ENCODE results near the gene FAM50B.
"Not testable (repeated sequence)": the region's sequence is repeated elsewhere in the genome, so short reads cannot be mapped to it uniquely, and the experiment has no call there.

FAM50B gene

GRCh38 chr6:3850451-3851203 is 1.5 kb downstream of the FAM50B start:
- DNase-seq = peak; percentile 37

GRCh38 chr6:3851839-3852238 is 2.7 kb downstream of the FAM50B start:
- DNase-seq = no peak

- DNase-seq = no peak
These were observed 3.2 kb downstream of the FAM50B start for GRCh38 chr6:3852391-3852790.

GRCh38 chr6:3855866-3856265 is 6.7 kb downstream of the FAM50B start:
- no peak for DNase-seq

DNA sequence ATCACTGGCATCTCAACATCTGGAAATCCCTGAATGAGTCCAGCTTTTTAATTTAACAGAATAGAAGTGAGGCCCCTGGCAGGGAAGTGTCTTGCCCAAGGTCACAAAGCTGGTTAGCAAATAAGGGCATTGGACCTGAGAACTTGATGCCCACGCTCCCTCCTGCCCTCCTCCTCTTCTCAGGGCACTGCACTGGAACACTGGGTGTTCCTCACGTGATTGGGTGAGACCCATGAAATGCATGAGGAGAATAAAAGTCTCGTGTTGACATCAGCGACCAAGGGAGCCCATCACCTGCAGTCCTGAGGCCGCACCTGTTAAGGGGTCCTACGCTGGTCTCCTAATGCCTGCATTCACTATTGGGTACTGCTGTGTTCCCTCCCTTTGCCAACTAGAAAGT is 7.4 kb downstream of the FAM50B start:
- no peak for DNase-seq

- no peak for DNase-seq
These were observed 8.6 kb downstream of the FAM50B start for GRCh38 chr6:3857468-3858456.

DNA sequence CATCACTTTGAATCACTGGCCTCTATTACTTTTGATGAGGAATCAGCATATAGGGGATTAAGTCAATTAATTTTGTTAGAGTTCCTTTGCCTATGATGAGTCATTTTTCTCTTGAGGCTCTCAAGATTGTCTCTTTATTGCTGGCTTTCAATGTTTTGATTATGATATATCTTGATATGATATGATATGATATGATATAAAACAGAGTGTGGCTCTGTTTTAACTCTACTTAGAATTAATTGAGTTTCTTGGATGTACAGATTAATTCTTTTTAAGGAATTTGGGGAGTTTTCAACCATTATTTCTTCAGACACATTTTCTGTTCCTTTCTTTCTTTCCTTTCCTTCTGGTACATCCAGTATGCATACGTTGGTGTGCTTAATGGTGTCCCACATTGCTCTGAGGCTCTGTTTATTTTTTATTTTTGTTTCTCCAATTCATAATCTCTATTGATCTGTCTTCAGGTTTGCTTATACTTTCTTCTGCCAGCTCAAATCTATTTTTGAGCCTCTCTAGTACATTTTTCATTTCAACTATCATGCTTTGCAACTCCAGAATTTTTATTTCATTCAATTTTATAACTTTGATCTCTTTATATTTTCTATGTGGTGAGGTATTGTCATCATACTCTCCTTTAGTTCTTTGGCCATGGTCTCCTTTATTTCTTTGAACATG is 10.8 kb downstream of the FAM50B start:
- no peak for DNase-seq

GRCh38 chr6:3861424-3861823 is 12.3 kb downstream of the FAM50B start:
- DNase-seq = no peak

- DNase-seq = no peak
These were observed 12.9 kb downstream of the FAM50B start for GRCh38 chr6:3862038-3862437.

GRCh38 chr6:3863322-3863721 is 14.1 kb downstream of the FAM50B start:
- DNase-seq = not testable (repeated sequence)

GRCh38 chr6:3865463-3865862 is 16.3 kb downstream of the FAM50B start:
- DNase-seq = no peak

DNA sequence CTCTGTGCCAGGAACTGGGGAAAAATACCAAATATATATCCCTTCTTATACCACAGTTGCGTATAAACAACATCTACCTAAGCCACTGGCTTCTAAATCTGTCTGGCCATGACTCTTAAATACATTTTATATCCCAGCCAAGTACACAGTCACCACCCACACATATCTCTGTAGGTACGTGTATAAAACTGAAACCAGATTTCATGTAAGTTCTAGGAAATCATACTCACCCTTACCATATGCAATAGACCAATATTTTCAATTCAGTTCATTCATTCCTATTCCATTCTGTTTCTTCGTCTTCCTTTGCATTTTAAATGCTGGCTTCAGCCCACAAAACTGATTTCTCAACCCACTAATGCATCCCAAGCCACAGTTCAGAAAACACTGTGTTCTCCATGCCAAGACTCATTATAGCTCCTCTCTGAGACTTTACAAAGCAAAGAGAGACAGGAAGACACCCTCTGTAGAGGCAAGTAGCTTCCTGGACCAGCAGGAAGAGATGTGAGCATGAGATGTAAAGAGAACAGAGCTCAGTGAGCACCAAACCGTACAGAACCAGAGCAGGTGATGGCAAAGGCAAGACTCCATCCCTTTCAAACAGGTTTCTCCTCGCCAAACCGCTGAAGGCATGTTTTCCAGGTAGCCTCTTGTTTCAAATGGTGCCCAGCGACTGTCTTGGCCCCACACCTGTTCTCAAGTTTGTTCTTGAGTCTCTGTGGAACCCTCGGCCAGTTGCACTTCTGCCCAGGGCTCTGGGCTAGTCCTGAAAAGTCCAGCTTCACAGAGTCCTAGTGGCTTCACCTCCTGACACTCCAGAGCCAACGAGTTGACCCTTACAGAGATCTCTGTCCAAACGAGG is 18.7 kb downstream of the FAM50B start:
- DNase-seq = no peak

GRCh38 chr6:3868544-3868943 is 19.4 kb downstream of the FAM50B start:
- DNase-seq = no peak

GRCh38 chr6:3869284-3869631 is 20.1 kb downstream of the FAM50B start:
- no peak for DNase-seq

DNA sequence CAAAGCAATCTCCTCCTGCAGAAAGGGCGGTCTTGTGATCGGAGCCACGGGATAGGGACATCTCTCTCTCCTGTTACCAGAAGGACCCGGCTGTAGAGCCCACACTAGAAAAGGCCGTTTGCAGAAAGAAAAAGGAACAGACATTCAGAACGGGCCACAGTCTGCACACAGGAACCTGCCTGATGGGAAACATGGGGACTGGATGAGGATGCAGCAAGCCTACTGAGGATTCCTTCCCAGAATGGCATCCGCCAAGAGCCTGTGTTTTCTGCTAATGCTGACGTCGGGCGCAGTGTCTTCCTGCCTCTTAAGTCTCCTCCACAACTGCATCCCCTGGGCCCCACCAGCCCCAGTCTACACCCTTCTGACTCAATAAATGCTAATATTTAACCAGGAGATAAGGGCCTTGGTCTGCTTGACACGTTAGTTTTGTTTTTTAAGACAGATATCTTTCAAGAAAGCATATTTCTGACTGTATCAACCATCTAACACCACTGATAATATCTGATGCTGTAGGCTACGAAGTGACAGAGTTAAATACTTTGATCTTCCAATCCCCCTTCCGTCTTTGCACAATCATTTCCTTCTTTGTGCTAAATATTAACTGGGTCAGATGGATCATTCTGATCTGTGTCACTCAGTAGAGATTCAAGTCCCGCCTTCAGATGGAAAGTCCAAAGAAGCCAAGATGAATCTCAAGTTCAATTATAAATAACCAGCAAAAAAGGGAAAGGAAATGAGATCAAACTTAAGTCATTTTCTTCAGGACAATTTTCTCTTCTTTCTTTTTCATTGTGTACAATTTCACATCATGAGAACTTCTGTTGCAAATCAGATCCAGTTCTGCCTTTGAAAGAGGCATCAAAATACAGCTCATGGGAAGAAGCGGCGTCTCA is 20.7 kb downstream of the FAM50B start:
- DNase-seq = no peak

DNA sequence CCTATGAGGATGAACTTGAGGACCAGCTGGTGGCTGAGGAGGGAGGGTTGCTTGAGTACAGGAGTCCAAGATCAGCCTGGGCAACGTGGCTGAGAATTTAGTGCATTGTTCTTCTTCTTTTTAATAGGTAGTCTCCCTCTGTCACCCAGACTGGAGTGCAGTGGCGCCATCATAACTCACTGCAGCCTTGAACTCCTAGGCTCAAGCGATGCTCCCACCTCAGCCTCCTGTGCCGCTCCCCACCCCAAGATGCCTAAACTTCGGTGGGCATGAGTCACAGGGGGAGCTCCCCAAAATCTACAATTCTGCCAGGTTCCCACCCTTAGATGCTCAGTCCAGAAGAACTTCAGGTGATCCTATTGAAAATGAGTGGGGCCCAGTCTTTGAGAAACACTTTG is 21.4 kb downstream of the FAM50B start:
- no peak for DNase-seq

DNA sequence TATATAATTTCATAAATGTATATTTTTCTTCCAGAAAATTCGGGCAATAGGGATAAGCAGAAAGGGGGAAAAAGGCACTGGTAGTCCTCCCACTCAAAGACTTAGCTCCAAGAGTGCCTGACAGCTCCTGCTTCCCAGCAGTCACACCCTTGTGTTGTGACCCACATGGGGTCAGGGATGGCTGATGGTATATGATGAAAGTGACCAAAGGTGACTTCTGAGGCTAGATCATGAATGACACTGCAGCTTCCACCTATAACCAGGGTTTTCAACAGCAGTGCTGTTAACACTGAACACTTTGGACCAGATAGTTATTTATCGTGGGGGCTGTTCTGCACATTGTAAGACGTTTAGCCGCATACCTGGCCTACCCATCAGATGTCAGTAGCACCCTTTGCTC is 22.3 kb downstream of the FAM50B start:
- DNase-seq = no peak

- DNase-seq = no peak
These were observed 22.8 kb downstream of the FAM50B start for GRCh38 chr6:3871939-3872338.

GRCh38 chr6:3872370-3872854 is 23.2 kb downstream of the FAM50B start:
- no peak for DNase-seq

- DNase-seq = no peak
These were observed 23.9 kb downstream of the FAM50B start for GRCh38 chr6:3873051-3873450.

GRCh38 chr6:3874069-3874468 is 24.9 kb downstream of the FAM50B start:
- no peak for DNase-seq

All from activated CD4-positive, CD25-positive, alpha-beta regulatory T cell treated with anti-CD3 and anti-CD28 coated beads, Interleukin-2, amount 50 U/mL, for 72 hours (primary cell).